Measurements from ENCODE around the gene RNF152. TPM values are rescaled to one million over a fixed set of nuclear protein-coding genes. Genes with fewer than 3 reads are reported as not detected.

The RNF152 gene
- total RNA-seq, 2 donors from 2014 or later, result 90.8 to 119 TPM

DNA sequence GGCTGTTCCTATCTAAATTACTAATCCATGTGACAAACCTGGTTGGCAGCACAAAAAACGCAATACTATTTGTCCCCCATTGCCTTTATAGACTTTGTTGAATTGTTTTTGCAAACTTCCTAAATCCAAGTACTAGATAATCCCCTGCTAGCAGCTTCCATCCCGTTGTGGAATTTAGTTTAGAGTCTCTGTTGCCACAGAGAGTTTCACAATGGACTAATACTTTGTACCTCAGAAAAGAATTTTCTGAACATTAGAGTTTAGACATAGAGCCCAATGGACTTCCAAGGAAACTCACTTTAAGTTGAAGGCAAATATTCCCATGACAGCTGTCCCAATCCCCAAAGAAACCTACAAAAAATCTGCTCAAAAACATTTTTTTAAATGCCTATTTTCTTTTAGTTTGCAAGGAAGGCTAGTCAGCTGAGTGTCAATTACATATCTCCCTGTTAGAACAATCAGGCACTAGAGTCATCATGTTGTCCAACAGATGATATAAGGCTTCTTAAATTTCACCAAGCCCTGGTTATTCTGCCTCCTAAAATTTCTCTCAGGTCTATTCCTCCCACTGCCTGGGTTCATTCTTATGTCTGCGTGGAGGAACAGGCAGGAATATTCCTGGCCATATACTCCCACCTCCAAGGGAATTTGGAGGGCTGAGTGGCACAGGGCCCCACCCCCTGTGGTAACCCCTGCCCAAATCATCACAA is 27.2 kb downstream of the RNF152 start:
- H3K4me3 Mint-ChIP-seq, result no peak overlapping the region
- no peak overlapping the region for H3K27ac Mint-ChIP-seq

DNA sequence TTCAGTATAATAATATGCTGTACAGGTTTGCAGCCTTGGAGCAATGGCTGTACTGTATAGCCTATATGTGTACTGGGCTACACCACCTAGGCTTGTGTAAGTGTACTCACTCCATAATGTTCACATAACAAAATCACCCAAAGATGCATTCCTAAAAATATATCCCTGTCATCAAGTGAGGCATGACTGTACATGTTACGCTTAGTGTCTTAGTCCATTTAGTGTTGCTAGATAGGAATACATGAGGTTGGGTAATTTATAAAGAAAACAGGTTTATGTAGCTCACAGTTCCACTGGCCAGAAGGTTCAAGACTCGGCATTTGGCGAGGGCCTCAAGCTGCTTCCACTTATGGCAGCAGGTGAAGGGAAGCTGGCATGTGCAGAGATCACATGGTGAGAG is 31.4 kb downstream of the RNF152 start:
- Mint-ChIP-seq H3K36me3 (ENCODE audit: low read depth) (peaks cover 63% of the 10 kb centered on the region), H3K27ac (no peak overlapping the region), H3K4me3 (no peak overlapping the region), H3K4me1 (peaks cover 43% of the 10 kb centered on the region), H3K27me3 (ENCODE audit: insufficient read depth) (no peaks in the 10 kb centered on the region), H3K9me3 (no peaks in the 10 kb centered on the region)
- H3K4me1 ChIP-seq (ENCODE audit: control insufficient read depth, insufficient read depth, low read length), result peaks cover 19% of the 10 kb centered on the region
- DNase-seq, result no peak
- WGBS, 2 experiments (ENCODE audit: insufficient coverage in 1 of 2, insufficient read length in 1 of 2), result 97% methylated on average over 3 of the region's 3 CpGs
- no peaks in the 10 kb centered on the region for H3K27me3 ChIP-seq (ENCODE audit: control insufficient read depth, insufficient read depth, low read length, poor library complexity, severe bottlenecking)
- no peak overlapping the region for H3K27ac ChIP-seq (ENCODE audit: low read depth, low read length)
- H3K9me3 ChIP-seq (ENCODE audit: control insufficient read depth, low read length), result no peaks in the 10 kb centered on the region
- H3K36me3 ChIP-seq (ENCODE audit: control insufficient read depth, insufficient read depth, low read length), result peaks cover 89% of the 10 kb centered on the region
- TF ChIP-seq, protein P1, sequence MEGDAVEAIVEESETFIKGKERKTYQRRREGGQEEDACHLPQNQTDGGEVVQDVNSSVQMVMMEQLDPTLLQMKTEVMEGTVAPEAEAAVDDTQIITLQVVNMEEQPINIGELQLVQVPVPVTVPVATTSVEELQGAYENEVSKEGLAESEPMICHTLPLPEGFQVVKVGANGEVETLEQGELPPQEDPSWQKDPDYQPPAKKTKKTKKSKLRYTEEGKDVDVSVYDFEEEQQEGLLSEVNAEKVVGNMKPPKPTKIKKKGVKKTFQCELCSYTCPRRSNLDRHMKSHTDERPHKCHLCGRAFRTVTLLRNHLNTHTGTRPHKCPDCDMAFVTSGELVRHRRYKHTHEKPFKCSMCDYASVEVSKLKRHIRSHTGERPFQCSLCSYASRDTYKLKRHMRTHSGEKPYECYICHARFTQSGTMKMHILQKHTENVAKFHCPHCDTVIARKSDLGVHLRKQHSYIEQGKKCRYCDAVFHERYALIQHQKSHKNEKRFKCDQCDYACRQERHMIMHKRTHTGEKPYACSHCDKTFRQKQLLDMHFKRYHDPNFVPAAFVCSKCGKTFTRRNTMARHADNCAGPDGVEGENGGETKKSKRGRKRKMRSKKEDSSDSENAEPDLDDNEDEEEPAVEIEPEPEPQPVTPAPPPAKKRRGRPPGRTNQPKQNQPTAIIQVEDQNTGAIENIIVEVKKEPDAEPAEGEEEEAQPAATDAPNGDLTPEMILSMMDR (conservative IDR thresholded peaks at IDR 0.05), result no peak
- H3K9ac ChIP-seq (ENCODE audit: extremely low read depth, low read length, poor library complexity, severe bottlenecking), result no peak overlapping the region
- no peak overlapping the region for H3K4me3 ChIP-seq (ENCODE audit: low read length)

More for the DNA sequence above, 27.2 kb downstream of the RNF152 start:
- no peak for DNase-seq
- Histone ChIP-seq H3K9ac (ENCODE audit: extremely low read depth, low read length, poor library complexity, severe bottlenecking) (no peak overlapping the region), H3K27me3 (ENCODE audit: control insufficient read depth, insufficient read depth, low read length, poor library complexity, severe bottlenecking) (no peaks in the 10 kb centered on the region), H3K4me3 (ENCODE audit: low read length) (no peak overlapping the region), H3K4me1 (ENCODE audit: control insufficient read depth, insufficient read depth, low read length) (no peaks in the 10 kb centered on the region), H3K36me3 (ENCODE audit: control insufficient read depth, insufficient read depth, low read length) (peaks cover 93% of the 10 kb centered on the region), H3K27ac (ENCODE audit: low read depth, low read length) (no peak overlapping the region), H3K9me3 (ENCODE audit: control insufficient read depth, low read length) (no peaks in the 10 kb centered on the region)
- Mint-ChIP-seq H3K27me3 (ENCODE audit: insufficient read depth) (no peaks in the 10 kb centered on the region), H3K9me3 (no peaks in the 10 kb centered on the region), H3K36me3 (ENCODE audit: low read depth) (peaks cover 77% of the 10 kb centered on the region), H3K4me1 (peaks cover 36% of the 10 kb centered on the region)
- TF ChIP-seq, protein P1 (conservative IDR thresholded peaks at IDR 0.05), result no peak
- WGBS, 2 experiments (ENCODE audit: insufficient coverage in 1 of 2, insufficient read length in 1 of 2), result 88 to 93% methylated on average over 3 of the region's 3 CpGs

DNA sequence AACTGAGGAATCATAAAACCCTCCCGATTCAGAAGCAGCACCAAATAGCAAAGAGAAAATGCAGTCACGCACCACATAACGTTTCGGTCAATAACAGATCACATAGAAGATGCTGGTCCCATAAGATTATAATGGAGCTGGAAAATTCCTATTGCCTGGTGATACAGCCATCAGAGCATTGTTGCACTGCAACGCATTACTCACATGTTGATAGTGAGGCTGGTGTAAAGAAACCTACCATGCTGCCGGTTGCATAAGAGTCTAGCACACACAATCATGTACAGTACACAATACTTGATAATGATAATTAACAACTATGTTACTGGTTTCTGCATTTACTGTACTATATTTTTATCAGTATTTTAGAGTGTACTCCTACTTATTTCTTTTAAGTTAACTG is 32.5 kb downstream of the RNF152 start:
- Histone ChIP-seq H3K4me3 (ENCODE audit: low read length) (no peak overlapping the region), H3K27me3 (ENCODE audit: control insufficient read depth, insufficient read depth, low read length, poor library complexity, severe bottlenecking) (no peaks in the 10 kb centered on the region), H3K36me3 (ENCODE audit: control insufficient read depth, insufficient read depth, low read length) (peaks cover 89% of the 10 kb centered on the region), H3K9me3 (ENCODE audit: control insufficient read depth, low read length) (no peaks in the 10 kb centered on the region), H3K9ac (ENCODE audit: extremely low read depth, low read length, poor library complexity, severe bottlenecking) (no peak overlapping the region), H3K4me1 (ENCODE audit: control insufficient read depth, insufficient read depth, low read length) (peaks cover 23% of the 10 kb centered on the region), H3K27ac (ENCODE audit: low read depth, low read length) (no peak overlapping the region)
- TF ChIP-seq, protein P1 (conservative IDR thresholded peaks at IDR 0.05), result no peak
- peaks cover 57% of the 10 kb centered on the region for H3K36me3 Mint-ChIP-seq (ENCODE audit: low read depth)
- H3K4me3 Mint-ChIP-seq, result no peak overlapping the region
- 94 to 98% methylated on average over 5 to 6 of the region's 6 CpGs for WGBS, 2 experiments (ENCODE audit: insufficient coverage in 1 of 2, insufficient read length in 1 of 2)
- H3K4me1 Mint-ChIP-seq, result peaks cover 38% of the 10 kb centered on the region
- no peak for DNase-seq
- H3K9me3 Mint-ChIP-seq, result no peaks in the 10 kb centered on the region
- no peaks in the 10 kb centered on the region for H3K27me3 Mint-ChIP-seq (ENCODE audit: insufficient read depth)
- H3K27ac Mint-ChIP-seq, result no peak overlapping the region
